HCT116 (cell line): ENCODE results near the gene COTL1. TPM values are rescaled to one million over a fixed set of nuclear protein-coding genes. Genes with fewer than 3 reads are reported as not detected.

ENCODE experiments used
- ATAC-seq: fragments of 200-7000 bp; cut with Tn5 transposase; 2 replicates; pipeline ENCODE4 v1.9.1; 2020; ENCODE audit warnings: mild to moderate bottlenecking, moderate library complexity
- BruUV-seq: library from RNA; stranded (reverse); fragments of 400-500 nt; replicated peaks from 2 replicates; lab custom pipeline; 2021; lab: Mats Ljungman, UMichigan
- CTCF ChIA-PET: fragments of 300-600 bp; sonication (Branson Sonifier 250); formaldehyde crosslinking; loops from one replicate; lab custom pipeline; 2021; ENCODE audit warnings: antibody characterized with exemption; lab: Charles Lee
- POLR2A ChIA-PET: fragments of 300-600, 350-600 bp; sonication (Branson Sonifier 250); formaldehyde crosslinking; loops from one replicate; lab custom pipeline; 2021; ENCODE audit warnings: antibody characterized with exemption; lab: Charles Lee
- RAD21 ChIA-PET, 2 experiments: fragments of 300-600 bp; sonication (Branson Sonifier 250); formaldehyde crosslinking; loops; one replicate each; lab custom pipeline; 2023; ENCODE audit warnings: low total read pairs in 2 of 2; ENCODE audit not compliant: uncharacterized antibody in 2 of 2, unreplicated experiment in 2 of 2, low non-redundant PET in 1 of 2; lab: Charles Lee
- DNase-seq: peaks from one replicate; pipeline ENCODE4 v3.0.0-alpha.2; 2010; ENCODE audit warnings: low read depth, low spot score
- H2AFZ ChIP-seq: fragments of 200-600 bp; shearing (Covaris generic), sonication (generic); 2 replicates; pipeline ENCODE4 v1.6.1; 2017; ENCODE audit warnings: low read depth, mixed run types, mixed read lengths, antibody characterized with exemption, low read length; ENCODE audit not compliant: poor library complexity, severe bottlenecking
- H3K27ac ChIP-seq: 2 replicates; pipeline ENCODE4 v1.5.1; 2012; ENCODE audit warnings: low read depth, low read length
- H3K27me3 ChIP-seq: fragments of 200-600 bp; sonication (generic); 2 replicates; pipeline ENCODE4 v1.6.1; 2016; ENCODE audit warnings: mixed run types, low read length, mixed read lengths; ENCODE audit not compliant: insufficient read depth
- H3K36me3 ChIP-seq, 2 experiments: fragments of 200-500 bp in 1 of 2; fragments of 200-600 bp in 1 of 2; sonication (Bioruptor generic) in 1 of 2; sonication (generic) in 1 of 2; 2 replicates each; pipeline versions ENCODE4 v1.5.1 to v1.6.1; 2014 to 2016; ENCODE audit warnings: low read length in 2 of 2, inconsistent platforms in 1 of 2, mixed read lengths in 1 of 2, mixed run types in 1 of 2; ENCODE audit not compliant: insufficient read depth in 2 of 2, control insufficient read depth in 1 of 2
- H3K4me1 ChIP-seq, 2 experiments: fragments of 200-600 bp in 1 of 2; sonication (generic) in 1 of 2; 2 replicates each; pipeline versions ENCODE4 v1.5.1 to v1.6.1; 2012 to 2017; ENCODE audit warnings: low read length in 2 of 2, inconsistent platforms in 1 of 2, mild to moderate bottlenecking in 1 of 2, mixed read lengths in 1 of 2, mixed run types in 1 of 2, moderate library complexity in 1 of 2; ENCODE audit not compliant: insufficient read depth in 2 of 2, control insufficient read depth in 1 of 2
- H3K4me2 ChIP-seq: fragments of 200-600 bp; sonication (generic); 2 replicates; pipeline ENCODE4 v1.6.1; 2017; ENCODE audit warnings: mixed run types, low read length, mixed read lengths
- H3K4me3 ChIP-seq, 2 experiments: fragments of 200-600 bp in 1 of 2; sonication (generic) in 1 of 2; replicated peaks in 1 of 2; 2 replicates each; pipeline ENCODE4 v1.5.1; 2011 to 2016; ENCODE audit warnings: low read length in 2 of 2, control low read depth in 1 of 2, low read depth in 1 of 2, mild to moderate bottlenecking in 1 of 2, mixed read lengths in 1 of 2, mixed run types in 1 of 2
- H3K79me2 ChIP-seq: fragments of 200-600 bp; sonication (generic); 2 replicates; pipeline ENCODE4 v1.6.1; 2017; ENCODE audit warnings: mild to moderate bottlenecking, mixed run types, low read length, moderate library complexity, mixed read lengths; ENCODE audit not compliant: insufficient read depth
- H3K9ac ChIP-seq: fragments of 200-600 bp; sonication (generic); 2 replicates; pipeline ENCODE4 v1.6.1; 2016; ENCODE audit warnings: low read length, mixed read lengths
- H3K9me2 ChIP-seq: fragments of 200-600 bp; sonication (generic), shearing (Covaris generic); 2 replicates; pipeline ENCODE4 v1.6.1; 2017; ENCODE audit warnings: mixed run types, mild to moderate bottlenecking, moderate library complexity; ENCODE audit not compliant: insufficient read depth
- H3K9me3 ChIP-seq, 2 experiments: fragments of 200-500 bp in 1 of 2; fragments of 200-600 bp in 1 of 2; sonication (Bioruptor generic) in 1 of 2; sonication (generic) in 1 of 2; 2 replicates each; pipeline ENCODE4 v1.6.1; 2014 to 2017; ENCODE audit warnings: low read length in 2 of 2, mixed read lengths in 2 of 2, inconsistent platforms in 1 of 2, low read depth in 1 of 2, mild to moderate bottlenecking in 1 of 2, mixed run types in 1 of 2, moderate library complexity in 1 of 2; ENCODE audit not compliant: control insufficient read depth in 1 of 2, insufficient read depth in 1 of 2
- H4K20me1 ChIP-seq: fragments of 200-600 bp; sonication (generic), shearing (Covaris generic); 2 replicates; pipeline ENCODE4 v1.6.1; 2017; ENCODE audit warnings: mixed run types, mild to moderate bottlenecking, moderate library complexity; ENCODE audit not compliant: insufficient read depth
- ATF3 ChIP-seq: IDR thresholded peaks from 2 replicates; pipeline ENCODE4 v1.6.1; 2012
- CEBPB ChIP-seq: IDR thresholded peaks from 2 replicates; pipeline ENCODE4 v1.6.1; 2012; ENCODE audit warnings: low read depth
- CTCF ChIP-seq, 3 experiments: fragments of 200-600 bp in 1 of 3; sonication (generic) in 1 of 3; IDR thresholded peaks in 2 of 3; conservative IDR thresholded peaks in 1 of 3; 2 replicates each; pipeline ENCODE4 v1.5.1; 2012 to 2017; ENCODE audit warnings: low read depth in 2 of 3, low read length in 2 of 3, antibody characterized with exemption in 1 of 3, borderline replicate concordance in 1 of 3, control low read depth in 1 of 3, mild to moderate bottlenecking in 1 of 3, mixed read lengths in 1 of 3, mixed run types in 1 of 3, moderate library complexity in 1 of 3; ENCODE audit not compliant: insufficient read depth in 1 of 3
- ELF1 ChIP-seq: IDR thresholded peaks from 2 replicates; pipeline ENCODE4 v1.6.1; 2012; ENCODE audit warnings: low read depth, borderline replicate concordance
- FOSL1 ChIP-seq: IDR thresholded peaks from 2 replicates; pipeline ENCODE4 v1.6.1; 2012; ENCODE audit warnings: low read depth
- JUND ChIP-seq: IDR thresholded peaks from 2 replicates; pipeline ENCODE4 v1.6.1; 2012
- MAX ChIP-seq: IDR thresholded peaks from 2 replicates; pipeline ENCODE4 v1.6.1; 2012
- REST ChIP-seq: IDR thresholded peaks from 2 replicates; pipeline ENCODE4 v1.6.1; 2012; ENCODE audit warnings: low read depth
- SP1 ChIP-seq: IDR thresholded peaks from 2 replicates; pipeline ENCODE4 v1.6.1; 2012; ENCODE audit warnings: low read depth
- SRF ChIP-seq: IDR thresholded peaks from 2 replicates; pipeline ENCODE4 v1.6.1; 2012; ENCODE audit warnings: low read depth
- TCF7L2 ChIP-seq: IDR thresholded peaks from 2 replicates; pipeline ENCODE4 v1.7.0; 2011; ENCODE audit warnings: borderline replicate concordance, inconsistent platforms; ENCODE audit not compliant: insufficient read depth, insufficient read length; ENCODE audit errors: extremely low read depth
- YY1 ChIP-seq: IDR thresholded peaks from 2 replicates; pipeline ENCODE4 v1.6.1; 2011; ENCODE audit warnings: low read length, low read depth, moderate library complexity, mild to moderate bottlenecking; ENCODE audit not compliant: insufficient replicate concordance; ENCODE audit errors: extremely low read depth
- ZBTB33 ChIP-seq: IDR thresholded peaks from 2 replicates; pipeline ENCODE4 v1.6.1; 2011; ENCODE audit warnings: mild to moderate bottlenecking, low read length, moderate library complexity; ENCODE audit not compliant: insufficient replicate concordance; ENCODE audit errors: extremely low read depth
- ZFX ChIP-seq: fragments of 450-650 bp; IDR thresholded peaks from 2 replicates; pipeline ENCODE4 v1.6.1; 2017
- ZNF274 ChIP-seq: fragments of 200-500 bp; sonication (Bioruptor generic); IDR thresholded peaks from 2 replicates; pipeline ENCODE4 v1.6.1; 2014; ENCODE audit warnings: mild to moderate bottlenecking, low read depth, low read length, inconsistent platforms
- intact Hi-C: fragments of 100-400 bp; cut with micrococcal nuclease; formaldehyde crosslinking; loops from 2 replicates; pipeline ENCODE4 v1.10.0; 2022
- total RNA-seq: library from RNA; stranded (reverse); gene quantifications from one replicate; pipeline ENCODE4 v1.2.1, GENCODE V29; 2021; ENCODE audit not compliant: unreplicated experiment

Gene COTL1
- total RNA-seq, 1 experiment from 2014 or later, result 276 TPM

- Histone ChIP-seq H3K36me3 (peaks cover 0 to 23% of the 10 kb centered on the region in 2 experiments; a peak in 3 of 4 replicates), H3K9ac (no peak overlapping the region), H3K4me1 (peaks cover 0 to 9% of the 10 kb centered on the region in 2 experiments; a peak in 1 of 4 replicates), H3K9me2 (no peaks in the 10 kb centered on the region), H3K9me3 (peaks cover 0 to 4% of the 10 kb centered on the region in 2 experiments; a peak in 1 of 4 replicates), H4K20me1 (no peaks in the 10 kb centered on the region), H3K27ac (no peak overlapping the region), H3K4me2 (no peak overlapping the region), H2AFZ (no peak overlapping the region), H3K27me3 (no peaks in the 10 kb centered on the region), H3K4me3 (no peak overlapping the region), H3K79me2 (peaks cover 22% of the 10 kb centered on the region; the same call in 1 of the 2 replicates)
- TF ChIP-seq ZBTB33 (no peak), TCF7L2 (no peak), FOSL1 (no peak), SRF (no peak), CTCF (IDR thresholded peaks at IDR 0.05 in 2 of 3, conservative IDR thresholded peaks at IDR 0.05 in 1 of 3; ENCODE audit: borderline replicate concordance in 1 of 3, insufficient read depth in 1 of 3, low read depth in 2 of 3, low read length in 2 of 3) (no peak), ZFX (no peak), YY1 (no peak), JUND (no peak), CEBPB (no peak), ATF3 (no peak), ZNF274 (no peak), REST (no peak), ELF1 (no peak), SP1 (no peak), MAX (no peak)
- BruUV-seq, result TSS peak; percentile 93
- intact Hi-C loops, result no loop called here
- ChIA-PET CTCF (no interaction called here), RAD21 (interaction anchor here in 1 of 2 experiments (0.7 kb wide), 1 partner anchor 38 kb away, joined by 3 read pairs; no protein-coding TSS in a partner anchor), POLR2A (no interaction called here)
- DNase-seq (no peak), ATAC-seq (no peak)
These were observed 52.0 kb downstream of the COTL1 start for GRCh38 chr16:84565669-84566495.
